GM19467 (cell line): ENCODE data around the gene GALNT8.
"Not testable (repeated sequence)": the region's sequence is repeated elsewhere in the genome, so short reads cannot be mapped to it uniquely, and the experiment has no call there.

Experiments used
- ATAC-seq: cut with Tn5 transposase; IDR thresholded peaks from one replicate; pipeline ENCODE4 v1.9.1; 2021; ENCODE audit warnings: mild to moderate bottlenecking, moderate library complexity; ENCODE audit not compliant: unreplicated experiment

The GALNT8 gene

GRCh38 chr12:4719821-4720636 is at the start of gene GALNT8:
TSS of gene GALNT8 (plus strand) at chr12:4720400. CDS start at chr12:4720678, 278 bp downstream.
- no peak for ATAC-seq

GRCh38 chr12:4679711-4680110 is 40.5 kb upstream of the GALNT8 start:
- ATAC-seq: no peak

- ATAC-seq: no peak
Measured at GRCh38 chr12:4681732-4682131, 38.5 kb upstream of the GALNT8 start.

- ATAC-seq: no peak
Measured at GRCh38 chr12:4685317-4685716, 34.9 kb upstream of the GALNT8 start.

- no peak for ATAC-seq
Measured at GRCh38 chr12:4690760-4691159, 29.4 kb upstream of the GALNT8 start.

- ATAC-seq: no peak
Measured at GRCh38 chr12:4700621-4701026, 19.6 kb upstream of the GALNT8 start.

- ATAC-seq: no peak
Measured at GRCh38 chr12:4701395-4702190, 18.6 kb upstream of the GALNT8 start.

- ATAC-seq: no peak
Measured at GRCh38 chr12:4703676-4704075, 16.5 kb upstream of the GALNT8 start.

- ATAC-seq: no peak
Measured at GRCh38 chr12:4705824-4706223, 14.4 kb upstream of the GALNT8 start.

GRCh38 chr12:4707306-4707705 is 12.9 kb upstream of the GALNT8 start:
- ATAC-seq: no peak

GRCh38 chr12:4710113-4710512 is 10.1 kb upstream of the GALNT8 start:
- ATAC-seq: no peak

GRCh38 chr12:4714879-4715278 is 5.3 kb upstream of the GALNT8 start:
- no peak for ATAC-seq

GRCh38 chr12:4717806-4718205 is 2.4 kb upstream of the GALNT8 start:
- no peak for ATAC-seq

GRCh38 chr12:4720637-4720995 is 416 bp downstream of the GALNT8 start:
- ATAC-seq: no peak

GRCh38 chr12:4721587-4721986 is 1.4 kb downstream of the GALNT8 start:
- ATAC-seq: not testable (repeated sequence)

- ATAC-seq: no peak
Measured at GRCh38 chr12:4723226-4723625, 3.0 kb downstream of the GALNT8 start.

GRCh38 chr12:4725057-4725456 is 4.9 kb downstream of the GALNT8 start:
- no peak for ATAC-seq

- ATAC-seq: no peak
Measured at GRCh38 chr12:4734625-4735340, 14.6 kb downstream of the GALNT8 start.

- no peak for ATAC-seq
Measured at GRCh38 chr12:4736091-4736490, 15.9 kb downstream of the GALNT8 start.

GRCh38 chr12:4738541-4738940 is 18.3 kb downstream of the GALNT8 start:
- ATAC-seq: no peak

GRCh38 chr12:4742416-4742970 is 22.3 kb downstream of the GALNT8 start:
- no peak for ATAC-seq
